ENCODE results near the gene PDS5B.
"Not testable (repeated sequence)": the region's sequence is repeated elsewhere in the genome, so short reads cannot be mapped to it uniquely, and the experiment has no call there.

PDS5B gene

GRCh38 chr13:32586080-32586900 lies at the start of gene PDS5B:
Gene PDS5B, plus strand, starts transcription at chr13:32586452. Its CDS starts 62,321 bp downstream, at chr13:32648773.
- DNase-seq, result peak; percentile 96

GRCh38 chr13:32537580-32538142 lies 48.6 kb upstream of the PDS5B start:
- peak; percentile 50 to 57 for DNase-seq

- DNase-seq, result no peak
Measured at GRCh38 chr13:32538143-32538620, 48.1 kb upstream of the PDS5B start.

GRCh38 chr13:32538621-32539246 lies 47.5 kb upstream of the PDS5B start, which contains the start of gene N4BP2L2:
Gene N4BP2L2, minus strand, starts transcription at chr13:32538795. Its CDS starts 1,768 bp downstream, at chr13:32537027.
- DNase-seq, result peak; percentile 92 to 94

GRCh38 chr13:32542221-32542620 lies 44.0 kb upstream of the PDS5B start:
- no peak for DNase-seq

GRCh38 chr13:32545083-32545482 lies 41.2 kb upstream of the PDS5B start:
- no peak for DNase-seq

- DNase-seq, result no peak
Measured at GRCh38 chr13:32548837-32549236, 37.4 kb upstream of the PDS5B start.

- DNase-seq, result no peak
Measured at GRCh38 chr13:32549788-32550187, 36.5 kb upstream of the PDS5B start.

GRCh38 chr13:32553720-32554119 lies 32.5 kb upstream of the PDS5B start:
- no peak for DNase-seq

- DNase-seq, result no peak
Measured at GRCh38 chr13:32555613-32556012, 30.6 kb upstream of the PDS5B start.

GRCh38 chr13:32560842-32561241 lies 25.4 kb upstream of the PDS5B start:
- not testable (repeated sequence) for DNase-seq

- not testable (repeated sequence) for DNase-seq
Measured at GRCh38 chr13:32575687-32576086, 10.6 kb upstream of the PDS5B start.

GRCh38 chr13:32577032-32577431 lies 9.2 kb upstream of the PDS5B start:
- no peak for DNase-seq

GRCh38 chr13:32581177-32581786 lies 5.0 kb upstream of the PDS5B start:
- peak in 1 of 2 donors; percentile 33 for DNase-seq

- no peak for DNase-seq
Measured at GRCh38 chr13:32582281-32582680, 4.0 kb upstream of the PDS5B start.

GRCh38 chr13:32582991-32583390 lies 3.3 kb upstream of the PDS5B start:
- DNase-seq, result no peak

GRCh38 chr13:32585550-32586079 lies 637 bp upstream of the PDS5B start:
- no peak for DNase-seq

GRCh38 chr13:32587011-32587810 lies 959 bp downstream of the PDS5B start:
- peak; percentile 51 to 63 for DNase-seq

- DNase-seq, result no peak
Measured at GRCh38 chr13:32587811-32588170, 1.5 kb downstream of the PDS5B start.

- no peak for DNase-seq
Measured at GRCh38 chr13:32588736-32589135, 2.5 kb downstream of the PDS5B start.

- no peak for DNase-seq
Measured at GRCh38 chr13:32589471-32589870, 3.2 kb downstream of the PDS5B start.

- no peak for DNase-seq
Measured at GRCh38 chr13:32590266-32590665, 4.0 kb downstream of the PDS5B start.

Measured in CD4-positive, alpha-beta T cell treated with Interleukin-1 beta for 1 hour (primary cell).